GM12892 (cell line): ENCODE measurements around the gene OR2H2.

ENCODE experiments used
- DNase-seq: peaks from one replicate; pipeline ENCODE4 v3.0.0; 2011; ENCODE audit not compliant: insufficient read length
- FAIRE-seq: peaks from 2 replicates; lab custom pipeline; 2011; peaks lifted over from hg19 to GRCh38; lab: Jason Lieb, UNC
- POLR2A ChIP-seq: IDR thresholded peaks from 2 replicates; pipeline ENCODE4 v1.6.1; 2011; ENCODE audit warnings: low read depth, low read length, control low read depth
- POLR2AphosphoS5 ChIP-seq: IDR thresholded peaks from 2 replicates; pipeline ENCODE4 v1.6.1; 2011; ENCODE audit warnings: low read depth, low read length, control low read depth
- TAF1 ChIP-seq: IDR thresholded peaks from 2 replicates; pipeline ENCODE4 v1.6.1; 2011; ENCODE audit warnings: low read depth, mild to moderate bottlenecking, control low read depth, low read length, borderline replicate concordance

Gene OR2H2

DNA sequence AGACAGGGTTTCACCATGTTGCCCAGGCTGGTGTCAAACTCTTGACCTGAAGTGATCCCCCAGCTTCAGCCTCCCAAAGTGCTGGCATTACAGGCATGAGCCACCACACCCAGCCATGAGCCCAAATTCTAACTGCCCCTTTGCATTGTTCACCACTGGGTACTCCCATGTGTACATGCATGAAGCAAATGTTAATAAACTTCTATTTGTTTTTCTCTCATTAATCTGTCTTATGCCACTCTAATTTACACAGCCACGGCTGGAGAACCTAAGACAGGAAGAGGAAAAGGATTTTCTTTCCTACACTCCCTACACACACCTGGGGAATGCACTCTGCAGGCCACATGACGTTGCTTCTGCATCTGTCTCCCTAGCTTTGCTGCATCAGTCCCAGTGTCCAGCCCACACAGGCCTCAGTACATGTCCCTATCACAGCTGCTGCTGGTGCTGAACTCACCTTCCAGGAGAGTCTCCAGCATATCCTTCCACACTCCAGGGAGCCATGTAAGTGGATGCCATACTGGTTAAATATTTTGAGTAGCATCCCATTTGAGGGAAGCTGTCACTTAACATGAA is 13.3 kb downstream of the OR2H2 start:
- FAIRE-seq (no peak), DNase-seq (no peak)
- TF ChIP-seq TAF1 (no peak), POLR2A (no peak), POLR2AphosphoS5 (no peak)

DNA sequence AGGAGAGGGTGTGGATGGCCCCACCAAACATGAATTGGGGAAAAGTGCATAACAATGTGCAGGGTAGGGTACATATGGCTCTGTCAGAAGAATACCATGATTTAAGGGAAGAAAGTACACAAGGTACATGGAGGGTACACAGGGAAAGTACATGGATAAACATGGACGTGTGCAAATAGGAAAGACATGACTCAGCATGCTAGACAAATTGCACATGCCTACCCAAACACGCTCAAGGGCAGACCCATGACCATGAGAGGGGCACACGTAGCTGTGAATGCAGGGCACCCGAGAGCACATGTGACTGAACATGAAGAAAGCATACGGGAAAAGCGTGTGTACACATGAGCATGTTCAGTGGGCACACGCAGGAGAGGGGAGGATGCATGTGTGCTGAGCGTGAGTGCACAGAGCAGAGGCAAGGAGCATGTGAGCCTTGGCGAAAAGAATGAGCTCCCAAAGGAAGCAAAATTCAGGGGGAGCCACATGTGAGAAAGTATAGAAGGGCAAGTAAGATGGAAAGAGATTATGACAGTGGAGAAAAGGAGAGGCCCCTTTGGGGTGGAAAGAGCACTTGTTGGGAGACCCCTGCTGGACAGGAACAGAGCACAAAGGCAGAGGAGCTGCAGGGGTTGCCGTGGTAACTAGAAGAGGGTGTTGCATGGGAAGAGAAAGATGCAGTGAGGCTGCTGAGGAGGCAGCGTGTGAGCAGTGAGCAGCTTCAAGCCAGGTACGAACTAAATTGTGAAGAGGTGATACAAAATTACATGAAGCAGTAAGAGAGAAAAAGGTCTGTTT is 17.8 kb downstream of the OR2H2 start:
- TF ChIP-seq TAF1, result no peak
- TF ChIP-seq POLR2AphosphoS5, result no peak
- no peak for FAIRE-seq

DNA sequence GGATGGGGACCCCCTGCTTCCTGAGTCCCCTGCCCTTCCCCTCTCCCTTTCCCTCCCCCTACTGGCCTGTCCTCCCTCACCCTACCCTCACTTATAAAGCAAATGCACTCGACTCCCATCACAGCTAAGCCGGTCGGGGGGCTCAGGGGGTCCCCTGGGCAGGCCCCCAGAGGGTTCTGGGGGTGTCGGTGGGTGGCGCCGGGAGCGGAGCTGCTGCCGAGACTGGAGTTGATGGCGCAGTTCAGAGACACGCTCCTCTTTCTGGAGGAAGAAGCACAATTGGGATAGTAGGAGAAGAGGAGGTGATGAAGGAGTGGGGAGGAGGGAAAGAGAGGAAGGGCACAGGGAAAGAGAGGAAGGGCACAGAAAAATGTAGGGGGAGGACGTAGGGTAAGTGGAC is 18.5 kb downstream of the OR2H2 start:
- no peak for FAIRE-seq
- no peak for DNase-seq
- TF ChIP-seq POLR2AphosphoS5, result no peak
- no peak for TF ChIP-seq TAF1
- no peak for TF ChIP-seq POLR2A

More for the DNA sequence above, 17.8 kb downstream of the OR2H2 start:
- DNase-seq, result no peak

GRCh38 chr6:29603930-29604329 is 19.0 kb downstream of the OR2H2 start:
- TF ChIP-seq POLR2A (no peak), POLR2AphosphoS5 (no peak), TAF1 (no peak)
- FAIRE-seq (no peak), DNase-seq (no peak)

- DNase-seq, result no peak
- TF ChIP-seq TAF1 (no peak), POLR2AphosphoS5 (no peak), POLR2A (no peak)
- no peak for FAIRE-seq
These were observed 23.2 kb downstream of the OR2H2 start for GRCh38 chr6:29608131-29608530.

GRCh38 chr6:29610540-29610939 is 25.6 kb downstream of the OR2H2 start:
- no peak for DNase-seq
- no peak for FAIRE-seq
- TF ChIP-seq POLR2AphosphoS5 (no peak), POLR2A (no peak), TAF1 (no peak)

DNA sequence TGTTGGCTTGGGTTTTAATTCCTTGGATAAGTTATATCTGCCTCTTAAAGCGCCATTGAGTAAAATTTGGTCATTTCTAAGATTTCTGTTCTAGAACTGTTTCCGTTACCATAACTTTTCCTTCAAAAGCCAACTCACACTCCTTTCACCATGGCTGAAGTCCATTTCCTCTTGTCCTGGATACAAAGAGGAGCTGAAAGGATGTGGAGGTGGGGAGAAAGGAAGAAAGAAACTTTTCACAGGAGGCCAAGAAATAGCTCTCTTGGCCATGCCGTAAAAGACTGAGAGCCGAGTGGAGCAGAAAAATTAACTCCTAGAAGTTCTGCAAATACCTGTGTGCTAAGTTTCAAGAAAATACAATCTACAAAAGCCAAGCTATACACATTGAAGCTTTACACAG is 26.5 kb downstream of the OR2H2 start:
- DNase-seq (no peak), FAIRE-seq (no peak)
- TF ChIP-seq TAF1 (no peak), POLR2A (no peak), POLR2AphosphoS5 (no peak)

GRCh38 chr6:29617782-29618554 is 33.0 kb downstream of the OR2H2 start:
- FAIRE-seq (no peak), DNase-seq (no peak)
- TF ChIP-seq POLR2AphosphoS5 (no peak), TAF1 (no peak), POLR2A (no peak)

DNA sequence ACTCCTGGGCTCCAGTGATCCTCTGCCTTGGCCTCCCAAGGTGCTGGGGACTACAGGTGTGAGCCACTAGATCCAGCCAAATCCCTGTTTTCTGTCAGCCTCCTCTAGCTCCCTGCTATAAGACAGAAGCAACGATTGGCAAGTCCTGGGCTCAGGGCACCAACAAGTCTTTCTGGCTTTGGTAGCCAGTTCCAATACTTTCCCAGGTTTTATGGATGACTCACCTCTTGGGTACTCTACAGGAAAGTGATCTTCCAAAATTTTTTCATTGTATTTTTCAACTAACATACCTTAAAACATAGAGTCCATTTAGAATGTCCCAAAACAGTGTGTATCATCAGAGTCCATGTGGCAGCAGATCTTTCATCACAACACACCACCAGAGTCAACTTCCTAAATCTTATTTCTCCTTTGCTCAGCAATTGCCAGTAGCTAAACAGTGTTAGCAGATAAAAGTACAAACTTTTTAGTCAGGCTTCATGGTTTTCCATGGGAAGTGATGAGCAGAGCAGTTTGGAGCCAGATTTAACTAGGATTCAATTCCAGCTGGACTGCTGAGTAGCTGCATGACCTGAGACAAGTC is 34.7 kb downstream of the OR2H2 start:
- no peak for FAIRE-seq
- TF ChIP-seq TAF1 (no peak), POLR2AphosphoS5 (no peak), POLR2A (no peak)
- DNase-seq, result no peak

DNA sequence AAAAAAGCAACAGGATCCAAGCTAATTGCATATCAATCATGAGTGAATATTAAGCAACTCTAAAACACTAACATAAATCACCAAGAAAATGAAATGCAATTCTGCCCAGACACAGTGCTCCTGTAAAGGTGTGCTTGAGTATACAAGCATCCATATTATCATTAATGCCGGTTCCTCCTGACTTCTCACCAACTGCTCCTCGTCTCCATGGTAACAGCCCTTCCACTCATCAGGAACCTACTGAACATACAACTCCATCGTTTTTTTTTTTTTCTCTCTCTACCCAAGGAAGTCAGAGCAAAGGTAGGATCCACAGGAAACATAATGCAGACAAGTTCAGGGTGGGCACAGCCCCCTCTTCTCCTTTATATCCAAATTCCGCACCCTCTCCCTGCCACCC is 35.7 kb downstream of the OR2H2 start:
- no peak for DNase-seq
- TF ChIP-seq TAF1, result no peak
- no peak for TF ChIP-seq POLR2A
- TF ChIP-seq POLR2AphosphoS5, result no peak
- FAIRE-seq, result no peak

DNA sequence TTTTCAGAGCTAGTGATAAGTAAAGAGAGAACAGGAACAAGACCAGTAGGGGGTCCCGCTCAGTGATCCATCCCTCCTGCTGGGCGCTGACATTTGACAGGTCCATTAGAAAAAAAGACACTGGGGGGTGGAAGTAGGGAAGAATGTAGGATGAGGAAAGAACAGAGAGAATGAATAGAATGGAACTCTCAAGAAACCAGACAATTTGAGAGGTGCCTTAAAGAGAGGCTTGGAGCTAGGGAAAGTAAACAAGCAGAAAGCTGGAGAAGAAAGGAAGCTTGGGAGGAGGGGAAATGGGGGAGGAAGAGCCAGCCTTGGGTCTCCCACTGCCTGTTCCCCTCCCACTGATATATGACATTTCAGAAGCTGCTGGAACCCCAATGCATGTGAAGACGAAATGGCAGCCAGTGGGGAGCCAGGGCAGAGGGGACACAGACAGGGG is 39.6 kb downstream of the OR2H2 start:
- TF ChIP-seq POLR2AphosphoS5, result no peak
- TF ChIP-seq TAF1, result no peak
- no peak for TF ChIP-seq POLR2A

More for the DNA sequence above, 39.6 kb downstream of the OR2H2 start:
- FAIRE-seq (no peak), DNase-seq (no peak)
